ENCODE data around the gene PLEKHM3.

Gene PLEKHM3

GRCh38 chr2:207816546-207816945 lies 208.8 kb downstream of the PLEKHM3 start:
- no peaks in the 10 kb centered on the region for H3K9me2 ChIP-seq (replicated peaks; ENCODE audit: low read depth, low read length)
- no peak overlapping the region for H3K9ac ChIP-seq (ENCODE audit: low read depth, low read length, poor library complexity, severe bottlenecking)
- no peaks in the 10 kb centered on the region for H3K27me3 ChIP-seq (ENCODE audit: insufficient read depth, low read length, poor library complexity, severe bottlenecking)
- H3K79me2 ChIP-seq (ENCODE audit: insufficient read depth, low read length), result no peaks in the 10 kb centered on the region
- H3K4me3 ChIP-seq (ENCODE audit: low read length, poor library complexity, severe bottlenecking), result no peak overlapping the region
- H3K36me3 ChIP-seq (ENCODE audit: insufficient read depth, low read length), result no peaks in the 10 kb centered on the region
- no peak for TF ChIP-seq EZH2phosphoT487 (IDR thresholded peaks at IDR 0.05; ENCODE audit: borderline replicate concordance)
- TF ChIP-seq, protein P1, sequence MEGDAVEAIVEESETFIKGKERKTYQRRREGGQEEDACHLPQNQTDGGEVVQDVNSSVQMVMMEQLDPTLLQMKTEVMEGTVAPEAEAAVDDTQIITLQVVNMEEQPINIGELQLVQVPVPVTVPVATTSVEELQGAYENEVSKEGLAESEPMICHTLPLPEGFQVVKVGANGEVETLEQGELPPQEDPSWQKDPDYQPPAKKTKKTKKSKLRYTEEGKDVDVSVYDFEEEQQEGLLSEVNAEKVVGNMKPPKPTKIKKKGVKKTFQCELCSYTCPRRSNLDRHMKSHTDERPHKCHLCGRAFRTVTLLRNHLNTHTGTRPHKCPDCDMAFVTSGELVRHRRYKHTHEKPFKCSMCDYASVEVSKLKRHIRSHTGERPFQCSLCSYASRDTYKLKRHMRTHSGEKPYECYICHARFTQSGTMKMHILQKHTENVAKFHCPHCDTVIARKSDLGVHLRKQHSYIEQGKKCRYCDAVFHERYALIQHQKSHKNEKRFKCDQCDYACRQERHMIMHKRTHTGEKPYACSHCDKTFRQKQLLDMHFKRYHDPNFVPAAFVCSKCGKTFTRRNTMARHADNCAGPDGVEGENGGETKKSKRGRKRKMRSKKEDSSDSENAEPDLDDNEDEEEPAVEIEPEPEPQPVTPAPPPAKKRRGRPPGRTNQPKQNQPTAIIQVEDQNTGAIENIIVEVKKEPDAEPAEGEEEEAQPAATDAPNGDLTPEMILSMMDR (conservative IDR thresholded peaks at IDR 0.05; ENCODE audit: low read length), result no peak
- H2AFZ ChIP-seq (ENCODE audit: low read length), result no peak overlapping the region
- no peaks in the 10 kb centered on the region for H3K4me1 ChIP-seq (ENCODE audit: insufficient read depth, low read length, poor library complexity, severe bottlenecking)
- no peaks in the 10 kb centered on the region for H3F3A ChIP-seq (ENCODE audit: low read depth)
- H4K20me1 ChIP-seq (ENCODE audit: insufficient read depth, low read length, poor library complexity, severe bottlenecking), result no peaks in the 10 kb centered on the region
- no peak overlapping the region for H3K4me2 ChIP-seq (ENCODE audit: low read depth, low read length, poor library complexity, severe bottlenecking)
- no peaks in the 10 kb centered on the region for H3K9me3 ChIP-seq (ENCODE audit: insufficient read depth, low read depth, low read length)

DNA sequence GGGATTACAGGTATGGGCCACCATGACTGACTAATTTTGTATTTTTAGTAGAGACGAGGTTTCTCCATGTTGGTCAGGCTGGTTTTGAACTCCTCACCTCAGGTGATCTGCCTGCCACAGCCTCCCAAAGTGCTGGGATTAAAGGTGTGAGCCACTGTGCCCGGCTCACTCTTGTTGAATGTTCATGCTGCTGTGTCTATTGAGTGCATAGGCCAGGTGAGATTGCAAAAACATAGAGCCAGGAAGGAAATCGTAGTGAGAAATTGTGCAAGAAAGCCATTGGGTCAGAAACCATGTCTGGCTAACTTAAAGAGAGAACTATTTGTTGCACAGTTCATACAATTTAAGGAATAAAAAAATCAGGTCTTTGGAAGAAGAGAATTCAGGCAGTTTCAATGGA lies 210.1 kb downstream of the PLEKHM3 start:
- Histone ChIP-seq H3K9ac (ENCODE audit: low read depth, low read length, poor library complexity, severe bottlenecking) (no peak overlapping the region), H3K4me3 (ENCODE audit: low read length, poor library complexity, severe bottlenecking) (no peak overlapping the region)

GRCh38 chr2:207813942-207814341 lies 211.4 kb downstream of the PLEKHM3 start:
- Histone ChIP-seq H3K27me3 (ENCODE audit: insufficient read depth, low read length, poor library complexity, severe bottlenecking) (no peaks in the 10 kb centered on the region), H3K9me2 (replicated peaks; ENCODE audit: low read depth, low read length) (no peaks in the 10 kb centered on the region), H3K36me3 (ENCODE audit: insufficient read depth, low read length) (no peaks in the 10 kb centered on the region), H2AFZ (ENCODE audit: low read length) (no peak overlapping the region), H3K9ac (ENCODE audit: low read depth, low read length, poor library complexity, severe bottlenecking) (no peak overlapping the region), H3K4me3 (ENCODE audit: low read length, poor library complexity, severe bottlenecking) (no peak overlapping the region), H3K4me1 (ENCODE audit: insufficient read depth, low read length, poor library complexity, severe bottlenecking) (no peaks in the 10 kb centered on the region), H3K9me3 (ENCODE audit: insufficient read depth, low read depth, low read length) (no peaks in the 10 kb centered on the region), H3K4me2 (ENCODE audit: low read depth, low read length, poor library complexity, severe bottlenecking) (no peak overlapping the region), H3F3A (ENCODE audit: low read depth) (no peaks in the 10 kb centered on the region), H4K20me1 (ENCODE audit: insufficient read depth, low read length, poor library complexity, severe bottlenecking) (no peaks in the 10 kb centered on the region), H3K79me2 (ENCODE audit: insufficient read depth, low read length) (no peaks in the 10 kb centered on the region)
- no peak for TF ChIP-seq EZH2phosphoT487 (IDR thresholded peaks at IDR 0.05; ENCODE audit: borderline replicate concordance)
- TF ChIP-seq, protein P1 (conservative IDR thresholded peaks at IDR 0.05; ENCODE audit: low read length), result no peak

More for the DNA sequence above, 210.1 kb downstream of the PLEKHM3 start:
- no peaks in the 10 kb centered on the region for H3K27me3 ChIP-seq (ENCODE audit: insufficient read depth, low read length, poor library complexity, severe bottlenecking)
- no peaks in the 10 kb centered on the region for H3K79me2 ChIP-seq (ENCODE audit: insufficient read depth, low read length)
- H3K4me2 ChIP-seq (ENCODE audit: low read depth, low read length, poor library complexity, severe bottlenecking), result no peak overlapping the region
- no peaks in the 10 kb centered on the region for H3K4me1 ChIP-seq (ENCODE audit: insufficient read depth, low read length, poor library complexity, severe bottlenecking)
- H3F3A ChIP-seq (ENCODE audit: low read depth), result no peaks in the 10 kb centered on the region
- H3K9me2 ChIP-seq (replicated peaks; ENCODE audit: low read depth, low read length), result no peaks in the 10 kb centered on the region
- TF ChIP-seq, protein P1 (conservative IDR thresholded peaks at IDR 0.05; ENCODE audit: low read length), result no peak
- TF ChIP-seq EZH2phosphoT487 (IDR thresholded peaks at IDR 0.05; ENCODE audit: borderline replicate concordance), result no peak
- H3K36me3 ChIP-seq (ENCODE audit: insufficient read depth, low read length), result no peaks in the 10 kb centered on the region
- H3K9me3 ChIP-seq (ENCODE audit: insufficient read depth, low read depth, low read length), result no peaks in the 10 kb centered on the region
- no peak overlapping the region for H2AFZ ChIP-seq (ENCODE audit: low read length)
- no peaks in the 10 kb centered on the region for H4K20me1 ChIP-seq (ENCODE audit: insufficient read depth, low read length, poor library complexity, severe bottlenecking)
